ENCODE results near the gene ALDH8A1. TPM values are rescaled to one million over a fixed set of nuclear protein-coding genes. Genes with fewer than 3 reads are reported as not detected.
"Not testable (repeated sequence)": the region's sequence is repeated elsewhere in the genome, so short reads cannot be mapped to it uniquely, and the experiment has no call there.

Gene ALDH8A1
- total RNA-seq, 1 donor from 2014 or later, result 0.13 TPM

GRCh38 chr6:134911547-134911946 is 38.4 kb downstream of the ALDH8A1 start:
- DNase-seq (ENCODE audit: low read depth in 2 of 2), result no peak

DNA sequence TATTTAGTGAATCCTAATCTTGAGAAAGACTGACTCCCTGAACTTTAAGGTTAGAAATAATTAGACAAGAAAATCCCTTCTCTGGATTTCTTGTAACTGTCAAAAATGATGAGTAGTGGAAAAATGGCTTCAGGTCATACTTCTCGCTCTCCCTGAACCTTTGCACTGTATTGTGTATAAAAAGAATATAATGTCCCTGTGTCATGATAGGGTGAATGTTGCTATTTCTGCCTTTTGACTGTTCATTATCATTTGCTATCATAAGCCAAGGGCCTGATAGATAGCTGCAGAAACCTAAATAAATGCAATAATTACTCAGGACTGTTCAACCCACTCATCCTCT is 39.3 kb downstream of the ALDH8A1 start:
- no peak for DNase-seq (ENCODE audit: low read depth in 2 of 2)

- DNase-seq (ENCODE audit: low read depth in 2 of 2), result no peak
These were observed 40.0 kb downstream of the ALDH8A1 start for GRCh38 chr6:134909701-134910592.

- DNase-seq (ENCODE audit: low read depth in 2 of 2), result peak; percentile 68 to 93
These were observed 40.9 kb downstream of the ALDH8A1 start for GRCh38 chr6:134908906-134909516.

DNA sequence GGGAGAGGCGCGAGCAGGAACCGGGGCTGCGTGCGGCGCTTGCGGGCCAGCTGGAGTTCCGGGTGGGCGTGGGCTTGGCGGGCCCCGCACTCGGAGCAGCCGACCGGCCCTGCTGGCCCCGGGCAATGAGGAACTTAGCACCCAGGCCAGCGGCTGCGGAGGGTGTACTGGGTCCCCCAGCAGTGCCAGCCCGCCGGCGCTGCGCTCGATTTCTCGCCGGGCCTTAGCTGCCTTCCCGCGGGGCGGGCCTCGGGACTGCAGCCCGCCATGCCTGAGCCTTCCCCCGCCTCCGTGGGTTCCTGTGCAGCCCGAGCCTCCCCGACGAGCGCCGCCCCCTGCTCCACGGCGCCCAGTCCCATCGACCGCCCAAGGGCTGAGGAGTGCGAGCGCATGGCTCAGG is 45.2 kb downstream of the ALDH8A1 start:
- DNase-seq (ENCODE audit: low read depth in 2 of 2), result not testable (repeated sequence)

- no peak for DNase-seq (ENCODE audit: low read depth in 2 of 2)
These were observed 46.5 kb downstream of the ALDH8A1 start for GRCh38 chr6:134903448-134903847.

- no peak for DNase-seq (ENCODE audit: low read depth in 2 of 2)
These were observed 47.0 kb downstream of the ALDH8A1 start for GRCh38 chr6:134902936-134903335.

DNA sequence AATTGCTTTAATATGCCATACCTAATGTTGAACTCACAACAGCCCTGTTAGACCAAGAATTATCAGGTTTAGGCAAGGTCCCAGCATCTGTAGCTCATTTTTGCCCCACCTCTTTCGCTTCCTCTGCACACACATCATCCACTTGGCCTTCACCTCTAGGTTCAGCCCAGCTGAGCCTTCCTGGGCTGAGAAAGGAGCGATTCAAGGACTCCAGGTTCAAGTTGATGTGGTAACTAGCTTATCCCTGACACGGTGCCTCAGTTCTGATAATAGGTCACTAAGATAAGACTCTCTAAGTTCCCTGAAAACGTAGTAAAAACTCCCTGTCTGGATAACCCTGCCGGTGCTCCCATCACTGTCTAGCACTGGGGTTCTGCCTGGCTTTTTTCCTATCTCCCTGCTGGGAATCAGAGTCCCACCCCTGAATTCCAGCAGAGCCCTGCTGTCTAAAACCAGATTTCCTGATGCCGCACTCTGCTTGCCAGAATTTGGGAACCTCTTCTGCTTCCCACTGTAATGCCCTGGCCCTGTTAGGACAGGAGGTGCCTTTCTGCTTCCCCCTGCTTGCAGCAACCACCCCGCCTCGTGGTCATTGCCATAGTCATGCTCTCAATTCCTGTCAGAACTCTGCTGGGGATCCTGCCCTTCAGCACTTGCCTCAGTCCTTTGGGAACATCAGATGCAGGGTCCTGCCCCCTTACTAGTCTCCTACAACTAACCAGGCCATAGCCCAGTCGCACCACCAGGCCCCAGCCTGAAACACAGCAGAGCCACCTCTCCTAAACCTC is 47.6 kb downstream of the ALDH8A1 start:
- no peak for DNase-seq (ENCODE audit: low read depth in 2 of 2)

DNA sequence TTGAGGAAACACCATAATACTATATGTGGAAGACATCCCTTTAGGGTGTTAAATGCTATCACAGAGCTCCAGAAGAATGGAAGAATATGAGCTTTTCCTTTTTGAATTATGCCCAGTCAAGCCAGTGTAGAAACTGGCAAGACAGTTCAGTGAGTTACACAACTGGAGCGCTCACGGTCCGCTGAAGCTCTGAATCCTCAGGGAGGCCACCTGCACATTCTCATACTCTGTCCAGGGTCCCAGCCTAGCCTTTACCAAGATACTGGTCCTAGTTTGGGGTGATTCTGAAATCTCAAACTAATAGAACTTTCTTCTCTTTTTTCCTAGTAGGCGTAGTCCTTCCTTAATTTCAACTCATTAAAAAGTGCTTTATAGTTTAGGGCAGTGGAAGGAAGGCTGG is 51.3 kb downstream of the ALDH8A1 start:
- no peak for DNase-seq (ENCODE audit: low read depth in 2 of 2)

- DNase-seq (ENCODE audit: low read depth in 2 of 2), result not testable (repeated sequence)
These were observed 51.7 kb downstream of the ALDH8A1 start for GRCh38 chr6:134898166-134898565.

- no peak for DNase-seq (ENCODE audit: low read depth in 2 of 2)
These were observed 53.0 kb downstream of the ALDH8A1 start for GRCh38 chr6:134896910-134897309.

DNA sequence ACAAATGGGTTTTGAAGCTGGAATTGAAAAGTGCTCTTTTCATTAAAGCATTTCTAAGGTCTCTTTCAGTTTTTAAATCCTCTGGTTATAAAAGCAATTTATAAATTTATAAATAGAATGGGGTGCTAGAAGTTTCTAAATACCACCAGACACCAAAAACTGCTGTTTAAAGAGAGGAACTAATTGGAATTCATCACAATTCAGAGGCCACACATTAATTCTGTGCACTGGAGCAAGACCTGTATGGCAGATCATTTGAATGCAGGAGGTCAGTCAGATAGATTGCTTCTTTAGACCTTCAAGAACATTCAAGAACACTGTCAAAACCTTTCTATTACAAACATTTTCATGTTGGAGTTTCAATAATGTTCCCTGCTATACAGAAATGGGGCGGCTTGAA is 55.1 kb downstream of the ALDH8A1 start:
- no peak for DNase-seq (ENCODE audit: low read depth in 2 of 2)

DNA sequence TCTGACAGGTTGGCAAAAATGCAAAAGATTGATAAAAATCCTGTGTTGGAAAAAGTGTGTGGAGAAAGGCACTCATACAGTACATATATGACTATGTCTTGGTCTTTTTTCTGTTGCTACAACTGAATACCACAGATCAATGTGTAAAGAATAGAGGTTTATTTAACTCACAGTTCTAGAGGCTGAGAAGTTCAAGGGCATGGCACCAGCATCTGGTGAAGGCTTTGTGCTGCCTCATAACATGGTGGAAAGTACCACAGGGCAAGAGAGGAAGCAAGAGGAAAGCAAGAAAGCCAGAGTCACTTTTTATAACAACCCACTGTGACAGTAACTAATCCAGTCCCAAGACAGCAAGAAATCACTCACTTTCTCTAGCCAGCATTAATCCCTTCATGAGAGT is 57.5 kb downstream of the ALDH8A1 start:
- no peak for DNase-seq (ENCODE audit: low read depth in 2 of 2)

DNA sequence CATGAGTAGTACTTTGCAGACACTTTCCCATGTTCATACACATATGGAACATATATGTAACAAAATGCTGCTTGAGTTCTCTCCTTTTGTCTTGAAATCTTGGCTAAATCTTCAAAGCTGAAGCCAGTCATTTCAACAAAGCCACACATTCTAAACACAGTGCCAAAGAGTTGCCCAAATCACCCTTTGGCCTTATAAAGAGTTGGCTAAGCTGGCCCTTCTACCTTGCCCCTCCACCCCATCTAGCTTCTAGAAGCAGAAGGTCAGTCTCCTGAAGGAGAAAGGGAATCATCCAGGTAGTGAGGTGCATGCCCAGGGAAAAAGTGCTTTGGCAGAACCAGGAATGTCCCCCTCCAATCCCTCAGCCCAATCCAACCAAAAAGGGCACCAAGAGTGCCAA is 58.3 kb downstream of the ALDH8A1 start:
- no peak for DNase-seq (ENCODE audit: low read depth in 2 of 2)

DNA sequence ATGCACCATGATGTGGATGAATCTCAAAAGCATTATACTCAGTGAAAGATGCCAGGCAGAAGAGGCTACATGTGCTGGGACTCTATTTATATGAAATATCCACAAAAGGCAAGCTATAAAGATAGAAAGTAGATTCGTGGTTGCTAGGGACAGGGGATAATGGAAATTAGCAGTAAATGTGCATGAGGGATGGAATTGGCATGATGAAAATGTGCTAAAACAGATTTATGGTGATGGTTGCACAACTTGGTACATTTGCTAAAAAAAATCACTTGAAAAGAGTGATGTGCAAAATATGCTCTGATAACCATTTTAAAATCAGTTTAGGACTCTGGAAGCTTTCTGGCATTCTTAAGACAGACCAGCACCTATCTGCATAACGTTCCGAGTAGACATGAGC is 61.6 kb downstream of the ALDH8A1 start:
- DNase-seq (ENCODE audit: low read depth in 2 of 2), result no peak

GRCh38 chr6:134884752-134885151 is 65.1 kb downstream of the ALDH8A1 start:
- DNase-seq (ENCODE audit: low read depth in 2 of 2), result no peak

DNA sequence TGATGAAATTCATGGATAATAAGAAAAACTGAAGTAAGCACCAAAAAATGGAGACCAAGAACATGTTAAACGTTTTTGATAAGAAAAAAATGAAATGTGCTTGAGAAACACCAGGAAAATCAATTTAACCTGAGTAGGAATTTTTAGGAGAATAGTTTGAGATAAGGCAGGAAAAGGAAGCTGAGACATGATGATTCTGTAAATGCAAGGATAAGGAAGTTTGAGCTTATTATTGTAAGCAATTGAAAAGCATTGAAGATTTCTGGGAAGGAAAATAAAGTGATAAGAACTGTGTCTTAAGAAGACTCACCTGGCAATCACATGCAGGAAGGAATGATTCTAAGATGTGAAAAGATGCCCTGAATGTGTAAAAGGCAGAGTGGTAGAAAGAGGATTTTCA is 66.6 kb downstream of the ALDH8A1 start:
- DNase-seq (ENCODE audit: low read depth in 2 of 2), result no peak

- DNase-seq (ENCODE audit: low read depth in 2 of 2), result peak; percentile 51 to 74
These were observed 67.4 kb downstream of the ALDH8A1 start for GRCh38 chr6:134882426-134883038.

- no peak for DNase-seq (ENCODE audit: low read depth in 2 of 2)
These were observed 69.3 kb downstream of the ALDH8A1 start for GRCh38 chr6:134880487-134881190.

DNA sequence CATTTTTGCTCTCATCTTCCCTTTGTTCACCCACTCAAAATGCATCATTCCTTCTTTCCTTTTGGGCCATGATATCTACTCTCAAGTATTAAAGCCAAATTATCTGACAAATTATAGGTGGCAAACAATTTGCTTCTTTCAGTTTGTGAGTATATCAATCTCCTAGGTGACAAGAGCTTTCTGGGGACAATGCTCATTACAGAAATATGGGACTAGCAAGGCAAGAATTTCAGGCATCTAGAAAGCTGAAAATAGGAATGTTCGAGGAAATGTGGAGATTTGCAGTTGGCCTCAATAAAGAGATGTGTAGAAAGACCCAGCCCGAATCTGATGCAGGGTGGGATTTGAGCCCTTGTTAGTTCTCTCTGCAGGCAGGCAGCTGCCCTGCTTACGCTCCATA is 71.8 kb downstream of the ALDH8A1 start:
- no peak for DNase-seq (ENCODE audit: low read depth in 2 of 2)

DNA sequence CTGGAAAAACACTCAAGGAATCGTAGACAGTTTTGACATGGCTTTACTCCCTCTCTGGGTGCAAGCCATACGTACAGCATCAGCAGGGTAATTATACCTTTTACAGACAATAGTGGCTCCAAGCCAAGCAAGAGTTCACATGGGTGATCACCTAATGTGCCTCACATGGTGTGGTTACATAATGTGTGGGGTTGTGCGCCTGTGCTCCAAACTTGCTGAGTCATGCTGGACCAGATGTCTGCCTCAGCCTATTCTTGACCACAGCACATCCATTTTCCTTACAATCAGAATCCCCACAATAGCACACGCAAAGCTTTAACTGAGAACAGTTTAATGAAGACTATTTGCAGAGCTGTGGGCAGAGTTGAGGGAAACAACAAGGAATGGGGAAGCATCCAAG is 74.5 kb downstream of the ALDH8A1 start:
- DNase-seq (ENCODE audit: low read depth in 2 of 2), result no peak

Data from dermis microvascular lymphatic vessel endothelial cell (primary cell).